Measurements from ENCODE around the gene ACD.

The ACD gene

DNA sequence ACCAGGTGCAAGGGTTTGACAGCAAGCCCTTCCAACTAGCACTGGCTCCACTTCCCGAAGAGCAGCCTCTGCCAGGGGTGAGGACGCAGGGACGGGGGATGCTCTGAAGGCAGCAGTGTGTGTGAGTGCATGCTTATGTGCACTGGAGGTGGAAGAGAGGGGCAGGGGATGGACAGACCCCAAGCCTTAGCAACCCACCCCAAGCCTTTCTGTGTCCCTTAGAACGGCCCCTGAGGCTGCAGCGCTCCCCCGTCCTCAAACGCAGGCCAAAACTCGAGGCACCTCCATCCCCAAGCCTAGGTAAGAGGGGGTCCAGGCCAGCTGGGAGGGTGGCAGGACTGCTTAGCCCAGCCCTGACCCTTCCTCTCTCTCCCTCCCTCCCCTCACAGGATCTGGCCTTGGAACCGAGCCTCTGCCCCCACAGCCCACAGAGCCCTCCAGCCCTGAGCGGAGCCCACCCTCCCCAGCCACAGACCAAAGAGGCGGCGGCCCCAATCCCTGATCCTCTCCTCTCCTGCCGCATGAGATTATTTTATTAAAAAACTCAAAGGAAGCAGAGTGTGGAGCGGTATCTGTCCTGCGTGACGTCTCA, 2.9 kb downstream of the ACD start:
- Histone ChIP-seq H3K27me3 (ENCODE audit: insufficient read depth, low read depth, severe bottlenecking) (no peaks in the 10 kb centered on the region), H3K9me3 (ENCODE audit: severe bottlenecking) (no peaks in the 10 kb centered on the region), H3K4me3 (ENCODE audit: low read depth, low read length) (no peak overlapping the region), H3K36me3 (peaks cover 58% of the 10 kb centered on the region), H3K27ac (no peak overlapping the region)
- no peak for DNase-seq
- TF ChIP-seq, protein P1, sequence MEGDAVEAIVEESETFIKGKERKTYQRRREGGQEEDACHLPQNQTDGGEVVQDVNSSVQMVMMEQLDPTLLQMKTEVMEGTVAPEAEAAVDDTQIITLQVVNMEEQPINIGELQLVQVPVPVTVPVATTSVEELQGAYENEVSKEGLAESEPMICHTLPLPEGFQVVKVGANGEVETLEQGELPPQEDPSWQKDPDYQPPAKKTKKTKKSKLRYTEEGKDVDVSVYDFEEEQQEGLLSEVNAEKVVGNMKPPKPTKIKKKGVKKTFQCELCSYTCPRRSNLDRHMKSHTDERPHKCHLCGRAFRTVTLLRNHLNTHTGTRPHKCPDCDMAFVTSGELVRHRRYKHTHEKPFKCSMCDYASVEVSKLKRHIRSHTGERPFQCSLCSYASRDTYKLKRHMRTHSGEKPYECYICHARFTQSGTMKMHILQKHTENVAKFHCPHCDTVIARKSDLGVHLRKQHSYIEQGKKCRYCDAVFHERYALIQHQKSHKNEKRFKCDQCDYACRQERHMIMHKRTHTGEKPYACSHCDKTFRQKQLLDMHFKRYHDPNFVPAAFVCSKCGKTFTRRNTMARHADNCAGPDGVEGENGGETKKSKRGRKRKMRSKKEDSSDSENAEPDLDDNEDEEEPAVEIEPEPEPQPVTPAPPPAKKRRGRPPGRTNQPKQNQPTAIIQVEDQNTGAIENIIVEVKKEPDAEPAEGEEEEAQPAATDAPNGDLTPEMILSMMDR (IDR thresholded peaks at IDR 0.05; ENCODE audit: low read depth, low read length): no peak

DNA sequence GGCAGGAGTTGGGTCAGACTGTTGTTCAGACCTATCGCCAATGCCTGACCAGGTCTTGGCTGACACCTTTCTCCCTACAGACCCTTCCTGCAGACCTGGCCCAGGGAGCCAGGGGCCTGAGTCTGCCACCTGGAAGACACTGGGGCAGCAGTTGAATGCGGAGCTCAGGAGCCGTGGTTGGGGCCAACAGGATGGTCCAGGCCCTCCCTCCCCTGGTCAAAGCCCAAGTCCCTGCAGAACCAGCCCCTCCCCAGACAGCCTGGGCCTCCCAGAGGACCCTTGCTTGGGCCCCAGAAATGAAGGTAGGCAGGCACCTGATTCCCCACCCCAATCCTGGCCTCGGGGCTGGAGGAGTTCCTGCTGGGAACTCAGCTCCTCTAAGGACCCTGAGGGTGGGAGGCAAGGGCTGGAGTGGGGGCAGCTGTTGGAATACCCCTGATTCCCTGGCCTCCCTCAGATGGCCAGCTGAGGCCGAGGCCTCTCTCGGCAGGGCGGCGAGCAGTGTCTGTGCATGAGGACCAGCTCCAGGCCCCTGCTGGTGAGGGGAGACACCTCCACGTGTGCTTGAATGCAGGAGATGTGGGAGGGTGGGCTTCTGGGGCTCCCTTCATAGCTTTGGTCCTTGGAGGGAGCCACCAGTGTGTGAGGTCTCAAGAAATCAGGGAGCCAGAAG, 3.6 kb downstream of the ACD start:
- Histone ChIP-seq H3K9me3 (ENCODE audit: severe bottlenecking) (no peaks in the 10 kb centered on the region), H3K27me3 (ENCODE audit: insufficient read depth, low read depth, severe bottlenecking) (no peaks in the 10 kb centered on the region), H3K4me3 (ENCODE audit: low read depth, low read length) (no peak overlapping the region), H3K36me3 (peaks cover 63% of the 10 kb centered on the region), H3K27ac (no peak overlapping the region)
- no peak for DNase-seq
- TF ChIP-seq, protein P1 (IDR thresholded peaks at IDR 0.05; ENCODE audit: low read depth, low read length): no peak

DNA sequence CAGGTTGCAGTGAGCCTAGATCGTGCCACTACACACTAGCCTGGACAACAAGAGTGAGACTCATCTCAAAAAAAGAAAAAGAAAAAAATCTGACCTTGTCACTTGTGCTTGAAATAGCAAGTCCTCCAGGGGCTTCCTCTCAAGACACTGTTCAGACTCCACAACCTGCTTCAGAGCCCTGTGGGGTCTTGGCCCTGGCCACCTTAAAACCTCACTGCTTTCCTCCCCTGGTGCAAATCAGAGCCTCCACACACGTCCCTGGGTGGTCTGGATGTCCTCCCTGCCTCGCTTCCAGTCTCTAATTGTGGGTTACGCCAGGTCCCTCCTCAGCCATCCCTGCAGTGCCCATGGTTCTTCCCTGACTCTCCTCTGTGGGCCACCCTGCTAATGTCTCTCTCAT, 4.7 kb downstream of the ACD start:
- TF ChIP-seq, protein P1 (IDR thresholded peaks at IDR 0.05; ENCODE audit: low read depth, low read length): no peak
- no peak overlapping the region for H3K4me3 ChIP-seq (ENCODE audit: low read depth, low read length)

DNA sequence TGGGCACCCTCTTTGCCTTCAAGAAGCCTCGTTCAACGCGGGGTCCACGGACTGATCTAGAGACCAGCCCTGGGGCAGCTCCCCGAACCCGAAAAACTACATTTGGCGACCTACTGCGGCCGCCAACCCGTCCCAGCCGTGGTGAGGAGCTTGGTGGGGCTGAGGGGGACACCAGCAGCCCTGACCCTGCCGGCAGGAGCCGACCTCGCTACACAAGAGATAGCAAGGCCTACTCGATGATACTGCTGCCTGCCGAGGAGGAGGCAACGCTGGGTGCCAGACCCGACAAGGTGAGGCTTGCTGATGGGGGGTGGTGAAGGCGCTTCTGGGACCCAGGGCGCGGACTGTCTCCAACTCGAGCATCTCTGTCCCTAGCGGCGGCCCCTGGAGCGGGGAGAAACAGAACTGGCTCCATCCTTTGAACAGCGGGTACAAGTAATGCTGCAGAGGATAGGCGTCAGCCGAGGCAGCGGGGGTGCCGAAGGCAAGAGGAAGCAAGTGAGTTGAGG, 5.6 kb downstream of the ACD start:
- Histone ChIP-seq H3K9me3 (ENCODE audit: severe bottlenecking) (no peaks in the 10 kb centered on the region), H3K27ac (peak overlapping the region; percentile 89; the same call in 1 of the 2 replicates), H3K36me3 (peaks cover 63% of the 10 kb centered on the region), H3K27me3 (ENCODE audit: insufficient read depth, low read depth, severe bottlenecking) (no peaks in the 10 kb centered on the region), H3K4me3 (ENCODE audit: low read depth, low read length) (no peak overlapping the region)
- TF ChIP-seq, protein P1 (IDR thresholded peaks at IDR 0.05; ENCODE audit: low read depth, low read length): no peak
- no peak for DNase-seq

More for the DNA sequence above, 4.7 kb downstream of the ACD start:
- no peak overlapping the region for H3K27ac ChIP-seq
- no peaks in the 10 kb centered on the region for H3K9me3 ChIP-seq (ENCODE audit: severe bottlenecking)
- H3K36me3 ChIP-seq: peaks cover 63% of the 10 kb centered on the region
- no peak for DNase-seq
- H3K27me3 ChIP-seq (ENCODE audit: insufficient read depth, low read depth, severe bottlenecking): no peaks in the 10 kb centered on the region

DNA sequence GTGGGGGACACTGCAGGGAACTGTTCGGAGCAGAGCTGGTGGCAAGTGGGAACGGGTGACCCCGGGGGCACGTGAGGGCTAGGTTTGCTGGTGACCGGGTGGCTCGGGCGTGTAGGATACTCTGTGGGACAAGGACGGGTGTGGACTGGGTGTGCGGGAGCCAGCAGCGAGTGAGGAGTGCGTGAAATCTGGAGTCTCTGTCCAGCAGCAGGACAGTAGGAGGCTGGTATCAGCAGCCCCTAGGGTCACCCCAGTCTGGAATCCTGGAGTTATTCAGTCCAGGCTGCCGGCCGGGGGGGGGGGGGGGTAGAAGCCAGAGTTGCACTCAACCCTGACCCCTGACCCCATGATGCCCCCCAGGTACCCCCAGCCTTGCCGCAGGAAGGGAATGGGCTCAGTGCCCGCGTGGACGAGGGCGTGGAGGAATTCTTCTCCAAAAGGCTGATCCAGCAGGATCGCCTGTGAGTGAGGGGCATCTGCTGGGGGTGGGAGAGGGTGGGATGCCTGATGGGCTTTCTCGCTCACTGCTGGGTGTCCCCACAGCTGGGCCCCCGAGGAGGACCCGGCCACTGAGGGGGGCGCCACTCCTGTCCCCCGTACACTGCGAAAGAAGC, 6.2 kb downstream of the ACD start:
- H3K4me3 ChIP-seq (ENCODE audit: low read depth, low read length): peak overlapping the region; percentile 85

More for the DNA sequence above, 6.2 kb downstream of the ACD start:
- H3K36me3 ChIP-seq: peaks cover 61% of the 10 kb centered on the region
- DNase-seq: no peak
- TF ChIP-seq, protein P1 (IDR thresholded peaks at IDR 0.05; ENCODE audit: low read depth, low read length): no peak
- peak overlapping the region; percentile 89 for H3K27ac ChIP-seq
- H3K9me3 ChIP-seq (ENCODE audit: severe bottlenecking): no peaks in the 10 kb centered on the region
- no peaks in the 10 kb centered on the region for H3K27me3 ChIP-seq (ENCODE audit: insufficient read depth, low read depth, severe bottlenecking)
